Naive thymus-derived CD4-positive, alpha-beta T cell (primary cell): ENCODE data around the gene FCHO2. TPM values are rescaled to one million over a fixed set of nuclear protein-coding genes. Genes with fewer than 3 reads are reported as not detected.
"Not testable (repeated sequence)": the region's sequence is repeated elsewhere in the genome, so short reads cannot be mapped to it uniquely, and the experiment has no call there.

ENCODE experiments used
- ATAC-seq: fragments of 150-1000 bp; cut with Tn5 transposase; 2 replicates; pipeline ENCODE4 v1.10.0; 2021; ENCODE audit warnings: mild to moderate bottlenecking, moderate library complexity
- CTCF ChIA-PET: fragments of 350-600 bp; sonication (Branson Sonifier 250); formaldehyde crosslinking; loops from one replicate; lab custom pipeline; 2021; ENCODE audit warnings: antibody characterized with exemption; lab: Charles Lee
- POLR2A ChIA-PET: fragments of 350-600 bp; sonication (Branson Sonifier 250); formaldehyde crosslinking; loops from one replicate; lab custom pipeline; 2021; ENCODE audit warnings: antibody characterized with exemption, inconsistent platforms; lab: Charles Lee
- DNase-seq, 9 donors: peaks; one replicate each; pipeline versions ENCODE4 v3.0.0 to v3.0.0-alpha.2; 2020 to 2022; ENCODE audit warnings: mixed read lengths in 1 of 9
- H3K27ac ChIP-seq: one replicate; pipeline ENCODE4 v1.7.0; 2013; ENCODE audit warnings: mild to moderate bottlenecking, low read depth, low read length, moderate library complexity
- H3K27me3 ChIP-seq, 2 donors: one replicate each; pipeline ENCODE4 v1.7.0; 2013; ENCODE audit warnings: low read length in 2 of 2, mild to moderate bottlenecking in 2 of 2, moderate library complexity in 2 of 2; ENCODE audit not compliant: control insufficient read depth in 2 of 2, insufficient read depth in 2 of 2
- H3K36me3 ChIP-seq, 3 experiments: 1 replicate in 2 of 3; 2 replicates in 1 of 3; pipeline ENCODE4 v1.7.0; 2013; ENCODE audit warnings: low read length in 3 of 3, mild to moderate bottlenecking in 3 of 3, moderate library complexity in 1 of 3; ENCODE audit not compliant: insufficient read depth in 3 of 3, control insufficient read depth in 2 of 3
- H3K4me1 ChIP-seq, 2 donors: one replicate each; pipeline ENCODE4 v1.7.0; 2013; ENCODE audit warnings: low read length in 2 of 2, mild to moderate bottlenecking in 2 of 2, moderate library complexity in 1 of 2; ENCODE audit not compliant: control insufficient read depth in 2 of 2, insufficient read depth in 2 of 2
- H3K4me3 ChIP-seq: 2 replicates; pipeline ENCODE4 v1.7.0; 2013; ENCODE audit warnings: mild to moderate bottlenecking, low read length
- H3K9me3 ChIP-seq, 3 experiments: 1 replicate in 2 of 3; 2 replicates in 1 of 3; pipeline ENCODE4 v1.7.0; 2013; ENCODE audit warnings: low read length in 3 of 3; ENCODE audit not compliant: control insufficient read depth in 2 of 3
- H3K27ac Mint-ChIP-seq, 9 donors: one replicate each; pipeline ENCODE4 v1.8.0; 2020 to 2022; ENCODE audit warnings: mixed read lengths in 9 of 9, mild to moderate bottlenecking in 8 of 9, moderate library complexity in 5 of 9, inconsistent platforms in 2 of 9
- H3K27me3 Mint-ChIP-seq, 5 donors: one replicate each; pipeline ENCODE4 v1.8.0; 2021 to 2022; ENCODE audit warnings: mixed read lengths in 5 of 5, mild to moderate bottlenecking in 1 of 5
- H3K36me3 Mint-ChIP-seq, 5 donors: one replicate each; pipeline ENCODE4 v1.8.0; 2020 to 2022; ENCODE audit warnings: mixed read lengths in 5 of 5, mild to moderate bottlenecking in 3 of 5, inconsistent platforms in 1 of 5
- H3K4me1 Mint-ChIP-seq, 7 donors: one replicate each; pipeline ENCODE4 v1.8.0; 2020 to 2022; ENCODE audit warnings: mixed read lengths in 7 of 7, mild to moderate bottlenecking in 3 of 7, inconsistent platforms in 1 of 7
- H3K4me3 Mint-ChIP-seq, 10 donors: one replicate each; pipeline ENCODE4 v1.8.0; 2020 to 2022; ENCODE audit warnings: mild to moderate bottlenecking in 10 of 10, mixed read lengths in 10 of 10, moderate library complexity in 6 of 10, inconsistent platforms in 2 of 10
- H3K9me3 Mint-ChIP-seq, 11 donors: one replicate each; pipeline ENCODE4 v1.8.0; 2020 to 2022; ENCODE audit warnings: mixed read lengths in 11 of 11, mild to moderate bottlenecking in 4 of 11, inconsistent platforms in 1 of 11, moderate library complexity in 1 of 11
- intact Hi-C, 2 donors: fragments of 100-400 bp; cut with micrococcal nuclease; formaldehyde crosslinking; loops; one replicate each; pipeline ENCODE4 v1.15.1; 2023
- polyA plus RNA-seq, 2 donors: library from polyadenylated mRNA; unstranded; fragments of 300-500 nt; fragmentation: Illumina TruSeq; gene quantifications; one replicate each; pipeline ENCODE4 v1.2.3, GENCODE V29; 2021
- total RNA-seq, 6 experiments: library from RNA in 5 of 6; stranded (reverse) in 5 of 6; gene quantifications; 1 replicate in 5 of 6; 2 replicates in 1 of 6; pipeline ENCODE4 v1.2.3 and lab custom pipeline; 2021 to 2026

Gene FCHO2
- total and polyA plus RNA-seq, 7 experiments from 2014 or later: 0.30 to 7.1 (median 1.8) TPM

DNA sequence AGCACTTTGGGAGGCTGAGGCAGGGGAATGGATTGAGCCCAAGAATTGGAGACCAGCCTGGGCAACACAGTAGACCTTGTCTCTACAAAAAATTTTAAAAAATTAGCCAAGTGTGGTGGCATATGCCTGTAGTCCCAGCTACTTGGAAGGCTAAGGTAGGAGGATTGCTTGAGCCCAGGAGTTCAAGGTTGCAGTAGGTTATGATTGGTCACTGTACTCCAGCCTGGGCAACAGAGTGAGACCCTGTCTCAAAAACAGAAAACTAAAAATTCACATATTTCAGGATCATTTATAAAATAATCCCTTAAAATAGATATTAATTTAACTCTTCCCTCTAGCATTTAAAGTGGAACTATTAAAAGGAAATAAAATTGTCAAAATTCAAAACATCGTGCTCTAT is 3.4 kb downstream of the FCHO2 start:
- Histone ChIP-seq H3K36me3 (no peaks in the 10 kb centered on the region), H3K4me1 (peaks cover 5 to 12% of the 10 kb centered on the region in 2 donors), H3K9me3 (peaks cover 0 to 3% (median 0%) of the 10 kb centered on the region in 3 experiments), H3K27ac (no peak overlapping the region), H3K27me3 (peaks cover 3 to 4% of the 10 kb centered on the region in 2 donors), H3K4me3 (no peak overlapping the region)
- DNase-seq: no peak
- intact Hi-C loops: loop anchor here (5.0 to 10.0 kb wide), 6 partner anchors 428 to 652 kb away; partner anchors contain the start of genes BTF3 (in 1 of the 2), MRPS27 (in 1 of the 2) and PTCD2 (in 1 of the 2)
- peaks cover 0 to 4% (median 0%) of the 10 kb centered on the region in 5 donors for H3K36me3 Mint-ChIP-seq
- ChIA-PET POLR2A (no interaction called here), CTCF (no interaction called here)
- H3K27ac Mint-ChIP-seq: no peak overlapping the region
- H3K4me3 Mint-ChIP-seq: no peak overlapping the region
- peaks cover 0 to 17% (median 0%) of the 10 kb centered on the region in 11 donors for H3K9me3 Mint-ChIP-seq
- peaks cover 39 to 60% (median 50%) of the 10 kb centered on the region in 5 donors for H3K27me3 Mint-ChIP-seq
- H3K4me1 Mint-ChIP-seq: peaks cover 10 to 19% (median 13%) of the 10 kb centered on the region in 7 donors
- no peak for ATAC-seq

DNA sequence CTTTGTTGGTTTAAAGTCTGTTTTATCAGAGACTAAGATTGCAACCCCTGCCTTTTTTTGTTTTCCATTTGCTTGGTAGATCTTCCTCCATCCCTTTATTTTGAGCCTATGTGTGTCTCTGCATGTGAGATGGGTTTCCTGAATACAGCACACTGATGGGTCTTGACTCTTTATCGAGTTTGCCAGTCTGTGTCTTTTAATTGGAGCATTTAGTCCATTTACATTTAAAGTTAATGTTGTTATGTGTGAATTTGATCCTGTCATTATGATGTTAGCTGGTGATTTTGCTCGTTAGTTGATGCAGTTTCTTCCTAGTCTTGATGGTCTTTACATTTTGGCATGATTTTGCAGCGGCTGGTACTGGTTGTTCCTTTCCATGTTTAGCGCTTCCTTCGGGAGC is 18.6 kb downstream of the FCHO2 start:
- H3K4me3 Mint-ChIP-seq, DNase-seq, CTCF ChIA-PET, H3K27ac Mint-ChIP-seq, H3K4me3 ChIP-seq, H3K36me3 ChIP-seq, ATAC-seq, H3K27me3 ChIP-seq, H3K9me3 Mint-ChIP-seq, H3K36me3 Mint-ChIP-seq, H3K4me1 Mint-ChIP-seq, POLR2A ChIA-PET, intact Hi-C loops, H3K4me1 ChIP-seq, H3K9me3 ChIP-seq, H3K27ac ChIP-seq: not testable (repeated sequence)
- H3K27me3 Mint-ChIP-seq: peaks cover 0 to 16% (median 3%) of the 10 kb centered on the region in 5 donors

DNA sequence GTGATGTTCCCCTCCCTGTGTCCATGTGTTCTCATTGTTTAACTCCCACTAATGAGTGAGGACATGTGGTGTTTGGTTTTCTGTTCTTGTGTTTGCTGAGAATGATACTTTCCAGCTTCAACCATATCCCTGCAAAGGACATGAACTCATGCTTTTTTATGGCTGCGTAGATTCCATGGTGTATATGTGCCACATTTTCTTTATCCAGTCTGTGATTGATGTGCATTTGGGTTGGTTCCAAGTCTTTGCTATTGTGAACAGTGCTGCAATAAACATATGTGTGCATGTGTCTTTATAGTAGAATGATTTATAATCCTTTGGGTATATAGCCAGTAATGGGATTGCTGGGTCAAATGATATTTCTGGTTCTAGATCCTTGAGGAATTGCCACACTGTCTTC is 21.0 kb downstream of the FCHO2 start:
- H3K36me3 ChIP-seq, intact Hi-C loops, DNase-seq, H3K27me3 ChIP-seq, H3K4me1 Mint-ChIP-seq, H3K27ac ChIP-seq, CTCF ChIA-PET, H3K9me3 Mint-ChIP-seq, H3K4me3 ChIP-seq, H3K4me3 Mint-ChIP-seq, H3K9me3 ChIP-seq, H3K4me1 ChIP-seq, H3K36me3 Mint-ChIP-seq, POLR2A ChIA-PET, H3K27ac Mint-ChIP-seq, ATAC-seq: not testable (repeated sequence)
- peaks cover 0 to 13% (median 3%) of the 10 kb centered on the region in 5 donors for H3K27me3 Mint-ChIP-seq

DNA sequence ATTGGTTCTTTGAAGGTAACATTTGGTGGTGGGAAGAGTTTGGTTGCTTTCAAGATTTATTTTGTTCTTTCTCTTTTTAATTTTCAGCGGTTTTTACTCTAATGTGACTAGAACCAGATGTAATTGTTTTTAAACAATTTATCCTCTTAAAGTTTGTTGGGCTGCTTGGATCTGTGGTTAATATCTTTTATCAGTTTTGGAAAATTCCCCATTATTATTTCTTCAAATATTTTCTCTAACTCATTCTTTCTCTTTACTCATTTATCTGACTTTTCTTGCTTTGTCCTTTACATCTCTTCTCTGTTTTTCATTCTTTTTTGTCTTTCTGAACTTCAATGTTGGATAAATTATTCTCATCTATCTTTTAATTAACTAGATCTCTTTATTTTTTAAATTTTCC is 29.9 kb downstream of the FCHO2 start:
- H3K9me3 ChIP-seq: no peaks in the 10 kb centered on the region
- H3K4me3 Mint-ChIP-seq: no peak overlapping the region
- POLR2A ChIA-PET: interaction anchor here (0.7 kb wide), 1 partner anchor 477 kb away, joined by 4 read pairs; no protein-coding TSS in a partner anchor
- H3K27ac Mint-ChIP-seq: no peak overlapping the region
- H3K4me1 Mint-ChIP-seq: no peaks in the 10 kb centered on the region
- no peak overlapping the region for H3K27ac ChIP-seq
- H3K36me3 ChIP-seq: no peaks in the 10 kb centered on the region
- H3K27me3 Mint-ChIP-seq: peaks cover 6 to 19% (median 15%) of the 10 kb centered on the region in 5 donors
- H3K9me3 Mint-ChIP-seq: peaks cover 0 to 1% (median 0%) of the 10 kb centered on the region in 11 donors
- no peak overlapping the region for H3K4me3 ChIP-seq
- H3K27me3 ChIP-seq: peaks cover 0 to 3% of the 10 kb centered on the region in 2 donors
- intact Hi-C loops: no loop called here
- no peak for DNase-seq
- H3K36me3 Mint-ChIP-seq: peaks cover 0 to 4% (median 0%) of the 10 kb centered on the region in 5 donors
- ATAC-seq: no peak
- CTCF ChIA-PET: no interaction called here
- H3K4me1 ChIP-seq: no peaks in the 10 kb centered on the region

DNA sequence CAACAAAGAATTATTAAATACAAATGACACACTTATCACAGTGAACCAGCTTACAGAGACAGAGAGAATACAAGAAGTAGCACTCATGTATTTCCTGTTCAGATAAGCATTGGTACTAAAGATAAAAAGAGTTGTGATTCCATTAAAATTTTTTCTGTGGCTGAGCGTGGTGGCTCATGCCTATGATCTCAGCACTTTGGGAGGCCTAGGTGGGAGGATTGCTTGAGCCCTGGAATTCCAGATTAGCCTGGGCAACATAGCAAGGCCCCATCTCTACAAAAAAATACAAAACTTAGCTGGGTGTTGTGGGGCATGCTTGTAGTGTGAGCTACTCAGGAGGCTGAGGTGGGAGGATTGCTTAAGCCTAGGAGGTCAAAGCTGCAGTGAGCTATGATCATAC is 32.9 kb downstream of the FCHO2 start:
- intact Hi-C loops: no loop called here
- Histone ChIP-seq H3K9me3 (no peaks in the 10 kb centered on the region), H3K4me3 (no peak overlapping the region), H3K36me3 (no peaks in the 10 kb centered on the region), H3K4me1 (no peaks in the 10 kb centered on the region), H3K27ac (no peak overlapping the region), H3K27me3 (peaks cover 0 to 3% of the 10 kb centered on the region in 2 donors)
- peaks cover 7 to 34% (median 15%) of the 10 kb centered on the region in 5 donors for H3K27me3 Mint-ChIP-seq
- no peaks in the 10 kb centered on the region for H3K4me1 Mint-ChIP-seq
- POLR2A ChIA-PET: no interaction called here
- peaks cover 0 to 1% (median 0%) of the 10 kb centered on the region in 11 donors for H3K9me3 Mint-ChIP-seq
- no peak overlapping the region for H3K27ac Mint-ChIP-seq
- DNase-seq (no peak), ATAC-seq (no peak)
- H3K36me3 Mint-ChIP-seq: peaks cover 0 to 4% (median 0%) of the 10 kb centered on the region in 5 donors
- CTCF ChIA-PET: no interaction called here
- no peak overlapping the region for H3K4me3 Mint-ChIP-seq

DNA sequence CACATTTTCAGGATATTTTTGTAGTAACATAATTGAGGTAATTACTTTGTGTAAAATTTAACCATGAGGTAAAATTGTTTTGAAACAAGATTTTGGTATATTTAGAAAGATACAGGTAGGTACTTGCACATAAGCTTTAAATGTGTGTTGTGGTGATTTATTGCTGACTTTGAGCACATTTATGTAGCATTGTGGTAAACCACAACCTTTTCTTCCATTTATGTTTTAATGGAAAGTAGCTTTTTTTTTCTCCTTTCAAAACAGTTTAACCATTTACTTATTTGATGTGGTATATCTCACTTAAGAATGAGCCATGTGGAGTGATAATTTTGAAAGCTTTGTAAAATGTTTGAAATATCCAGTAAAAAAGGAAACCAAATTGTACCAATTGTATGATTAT is 35.6 kb downstream of the FCHO2 start:
- peaks cover 0 to 8% (median 0%) of the 10 kb centered on the region in 5 donors for H3K36me3 Mint-ChIP-seq
- Histone ChIP-seq H3K36me3 (no peaks in the 10 kb centered on the region), H3K9me3 (no peaks in the 10 kb centered on the region), H3K27me3 (peaks cover 0 to 3% of the 10 kb centered on the region in 2 donors), H3K4me1 (no peaks in the 10 kb centered on the region), H3K4me3 (no peak overlapping the region), H3K27ac (no peak overlapping the region)
- peaks cover 0 to 11% (median 1%) of the 10 kb centered on the region in 11 donors for H3K9me3 Mint-ChIP-seq
- no peak overlapping the region for H3K4me3 Mint-ChIP-seq
- H3K27ac Mint-ChIP-seq: no peak overlapping the region
- DNase-seq (no peak), ATAC-seq (no peak)
- POLR2A ChIA-PET: no interaction called here
- intact Hi-C loops: no loop called here
- CTCF ChIA-PET: no interaction called here
- peaks cover 5 to 29% (median 25%) of the 10 kb centered on the region in 5 donors for H3K27me3 Mint-ChIP-seq
- H3K4me1 Mint-ChIP-seq: no peaks in the 10 kb centered on the region

DNA sequence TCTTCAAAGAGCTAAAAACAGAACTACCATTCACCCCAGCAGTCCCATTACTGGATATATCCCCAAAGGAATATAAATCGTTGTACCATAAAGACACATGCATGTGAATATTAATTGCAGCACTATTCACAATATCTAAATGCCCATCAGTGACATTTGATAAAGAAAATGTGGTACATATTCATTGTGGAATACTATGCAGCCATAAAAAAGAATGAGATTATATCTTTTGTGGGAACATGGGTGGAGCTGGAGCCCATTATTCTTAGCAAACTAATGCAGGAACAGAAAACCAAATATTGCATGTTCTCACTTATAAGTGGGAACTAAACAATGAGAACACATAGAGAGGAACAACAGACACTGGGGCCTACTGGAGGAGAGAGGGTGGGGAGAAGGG is 38.7 kb downstream of the FCHO2 start:
- Histone ChIP-seq H3K27me3 (peaks cover 0 to 2% of the 10 kb centered on the region in 2 donors), H3K9me3 (no peaks in the 10 kb centered on the region), H3K36me3 (no peaks in the 10 kb centered on the region), H3K4me1 (no peaks in the 10 kb centered on the region), H3K4me3 (no peak overlapping the region), H3K27ac (no peak overlapping the region)
- Mint-ChIP-seq H3K27ac (no peak overlapping the region), H3K36me3 (peaks cover 0 to 8% (median 0%) of the 10 kb centered on the region in 5 donors), H3K4me1 (no peaks in the 10 kb centered on the region), H3K4me3 (no peak overlapping the region), H3K27me3 (peaks cover 0 to 26% (median 19%) of the 10 kb centered on the region in 5 donors), H3K9me3 (peaks cover 0 to 11% (median 2%) of the 10 kb centered on the region in 11 donors)
- ATAC-seq (no peak), DNase-seq (no peak)
- intact Hi-C loops: no loop called here
- ChIA-PET CTCF (no interaction called here), POLR2A (no interaction called here)
